RWPE2 (cell line): Measurements from ENCODE around the gene RNASE11.
"Not testable (repeated sequence)": the region's sequence is repeated elsewhere in the genome, so short reads cannot be mapped to it uniquely, and the experiment has no call there.

Experiments used
- ATAC-seq: fragments of 200-7000 bp; cut with Tn5 transposase; 3 replicates; pipeline ENCODE4 v1.9.1; 2021; ENCODE audit warnings: low read depth
- DNase-seq: peaks from one replicate; pipeline ENCODE4 v3.0.0-alpha.2; 2020; ENCODE audit warnings: low spot score
- H3K27ac ChIP-seq: fragments of 450-650 bp; 2 replicates; pipeline ENCODE4 v1.5.1; 2017; ENCODE audit warnings: mild to moderate bottlenecking; ENCODE audit not compliant: poor library complexity, severe bottlenecking
- H3K27me3 ChIP-seq: fragments of 250-450 bp; sonication (Bioruptor Pico); 2 replicates; pipeline ENCODE4 v1.5.1; 2021; ENCODE audit warnings: mild to moderate bottlenecking, moderate library complexity; ENCODE audit not compliant: insufficient read depth, poor library complexity, severe bottlenecking
- H3K36me3 ChIP-seq: fragments of 250-450 bp; sonication (Bioruptor Pico); 2 replicates; pipeline ENCODE4 v1.5.1; 2020; ENCODE audit warnings: low read depth, mild to moderate bottlenecking, moderate library complexity
- H3K4me1 ChIP-seq: fragments of 250-450 bp; sonication (Bioruptor Pico); 2 replicates; pipeline ENCODE4 v1.5.1; 2021; ENCODE audit warnings: mild to moderate bottlenecking, moderate library complexity; ENCODE audit not compliant: insufficient read depth, poor library complexity, severe bottlenecking
- H3K4me3 ChIP-seq: fragments of 250-450 bp; sonication (Bioruptor Pico); 2 replicates; pipeline ENCODE4 v1.5.1; 2021; ENCODE audit warnings: mild to moderate bottlenecking, moderate library complexity; ENCODE audit not compliant: severe bottlenecking
- H3K9me3 ChIP-seq: fragments of 250-450 bp; sonication (Bioruptor Pico); 2 replicates; pipeline ENCODE4 v1.5.1; 2021; ENCODE audit warnings: mild to moderate bottlenecking, moderate library complexity; ENCODE audit not compliant: severe bottlenecking
- CTCF ChIP-seq: fragments of 450-650 bp; IDR thresholded peaks from one replicate; pipeline ENCODE4 v1.5.1; 2017; ENCODE audit warnings: mild to moderate bottlenecking, moderate library complexity; ENCODE audit not compliant: poor library complexity, severe bottlenecking

The RNASE11 gene

GRCh38 chr14:20569066-20569465, 18.7 kb downstream of the RNASE11 start:
- no peak overlapping the region for H3K27ac ChIP-seq
- TF ChIP-seq CTCF, result no peak
- no peak for DNase-seq
- ATAC-seq, result no peak
- no peaks in the 10 kb centered on the region for H3K36me3 ChIP-seq
- H3K27me3 ChIP-seq, result no peaks in the 10 kb centered on the region
- no peaks in the 10 kb centered on the region for H3K4me1 ChIP-seq
- no peaks in the 10 kb centered on the region for H3K9me3 ChIP-seq
- H3K4me3 ChIP-seq, result no peak overlapping the region

DNA sequence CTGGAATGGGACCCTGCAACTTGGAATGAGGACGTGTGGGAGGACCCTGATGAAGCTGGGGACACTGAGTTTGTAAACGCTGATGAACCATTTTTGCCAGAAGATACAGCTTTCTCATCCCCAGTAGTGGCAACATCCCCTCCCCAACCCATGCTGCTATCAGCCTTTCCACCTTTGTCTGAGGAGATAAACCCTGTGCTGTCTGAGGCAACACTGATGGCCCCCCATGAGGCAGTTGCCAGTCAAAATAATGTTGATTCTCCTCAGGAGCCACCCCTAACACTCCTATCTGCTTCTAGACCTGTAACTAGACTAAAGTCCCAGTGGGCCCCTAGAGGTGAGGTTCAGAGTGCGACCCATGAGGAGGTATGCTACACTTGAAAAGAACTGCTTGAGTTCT, 19.4 kb downstream of the RNASE11 start:
- TF ChIP-seq CTCF, result no peak

DNA sequence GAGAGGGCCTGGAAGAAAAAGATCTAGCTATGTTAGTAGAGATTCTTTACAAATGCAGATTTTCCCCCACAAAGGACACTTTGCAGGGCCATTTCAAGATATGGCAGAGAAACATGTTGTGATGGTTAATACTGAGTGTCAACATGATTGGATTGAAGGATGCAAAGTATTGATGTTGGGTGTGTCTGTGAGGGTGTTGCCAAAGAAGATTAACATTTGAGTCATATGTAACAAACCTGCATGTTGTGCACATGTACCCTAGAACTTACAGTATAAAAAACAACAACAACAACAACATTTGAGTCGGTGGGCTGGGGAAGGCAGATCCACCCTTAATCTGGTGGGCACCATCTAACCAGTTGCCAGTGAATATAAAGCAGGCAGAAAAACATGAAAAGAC, 20.6 kb downstream of the RNASE11 start:
- H3K27ac ChIP-seq, H3K4me3 ChIP-seq, H3K9me3 ChIP-seq, H3K27me3 ChIP-seq, H3K4me1 ChIP-seq, ATAC-seq, H3K36me3 ChIP-seq, DNase-seq: not testable (repeated sequence)

More for the DNA sequence above, 19.4 kb downstream of the RNASE11 start:
- H3K4me3 ChIP-seq, result no peak overlapping the region
- no peaks in the 10 kb centered on the region for H3K4me1 ChIP-seq
- no peaks in the 10 kb centered on the region for H3K9me3 ChIP-seq
- no peaks in the 10 kb centered on the region for H3K27me3 ChIP-seq
- no peak for DNase-seq
- H3K36me3 ChIP-seq, result no peaks in the 10 kb centered on the region
- ATAC-seq, result no peak
- no peak overlapping the region for H3K27ac ChIP-seq

DNA sequence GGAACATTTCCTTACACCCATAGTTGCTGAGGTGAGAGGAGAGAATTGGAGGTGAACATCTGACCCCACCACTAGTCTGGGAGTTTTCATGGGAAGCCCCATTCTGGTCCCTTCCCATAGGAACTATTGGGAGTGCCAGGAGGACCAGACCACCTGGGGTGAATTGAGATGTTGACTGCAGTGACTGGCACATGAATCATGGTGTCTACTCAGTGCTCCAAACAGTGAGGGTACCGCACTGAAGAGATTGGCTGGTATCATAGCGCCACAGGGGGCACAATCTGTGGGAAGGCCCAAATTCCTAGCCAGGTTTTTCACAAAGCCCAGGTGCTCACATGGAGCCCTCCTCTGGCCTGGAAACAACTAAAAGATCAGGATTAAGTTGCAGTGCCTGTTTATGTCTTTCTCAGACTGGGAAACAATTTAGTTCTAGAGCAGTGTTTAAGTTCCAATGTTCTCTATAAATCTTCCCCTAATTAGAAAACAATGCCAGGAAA, 23.3 kb downstream of the RNASE11 start:
- H3K27me3 ChIP-seq, result no peaks in the 10 kb centered on the region
- H3K27ac ChIP-seq, result no peak overlapping the region
- no peaks in the 10 kb centered on the region for H3K4me1 ChIP-seq
- H3K36me3 ChIP-seq, result no peaks in the 10 kb centered on the region
- no peak for ATAC-seq
- no peaks in the 10 kb centered on the region for H3K9me3 ChIP-seq
- TF ChIP-seq CTCF, result no peak
- DNase-seq, result no peak
- no peak overlapping the region for H3K4me3 ChIP-seq

GRCh38 chr14:20563971-20564370, 23.8 kb downstream of the RNASE11 start:
- no peak overlapping the region for H3K27ac ChIP-seq
- TF ChIP-seq CTCF, result no peak
- ATAC-seq (no peak), DNase-seq (no peak)
- H3K9me3 ChIP-seq, result no peaks in the 10 kb centered on the region
- no peaks in the 10 kb centered on the region for H3K27me3 ChIP-seq
- H3K4me1 ChIP-seq, result no peaks in the 10 kb centered on the region
- H3K36me3 ChIP-seq, result no peaks in the 10 kb centered on the region
- no peak overlapping the region for H3K4me3 ChIP-seq
